CD4-positive, alpha-beta T cell treated with Interleukin-4 for 1 hour (primary cell): ENCODE measurements around the gene ATF7.
"Not testable (repeated sequence)": the region's sequence is repeated elsewhere in the genome, so short reads cannot be mapped to it uniquely, and the experiment has no call there.

Experiments used
- DNase-seq, 2 donors: peaks; one replicate each; pipeline ENCODE4 v3.0.0-alpha.2; 2020 to 2022

The ATF7 gene

GRCh38 chr12:53625946-53626701, at the start of gene ATF7:
Gene ATF7, minus strand, starts transcription at chr12:53626382. Its CDS starts 25,382 bp downstream, at chr12:53601000.
- DNase-seq: peak; percentile 97 to 99

- DNase-seq: no peak
Observed at GRCh38 chr12:53674977-53675700, 49.0 kb upstream of the ATF7 start.

GRCh38 chr12:53670971-53671370, 44.8 kb upstream of the ATF7 start:
- DNase-seq: no peak

- no peak for DNase-seq
Observed at GRCh38 chr12:53670308-53670707, 44.1 kb upstream of the ATF7 start.

- DNase-seq: no peak
Observed at GRCh38 chr12:53667080-53667479, 40.9 kb upstream of the ATF7 start.

- DNase-seq: no peak
Observed at GRCh38 chr12:53664936-53665335, 38.8 kb upstream of the ATF7 start.

GRCh38 chr12:53664191-53664590, 38.0 kb upstream of the ATF7 start:
- no peak for DNase-seq

GRCh38 chr12:53660041-53660440, 33.9 kb upstream of the ATF7 start:
- DNase-seq: no peak

GRCh38 chr12:53659571-53659981, 33.4 kb upstream of the ATF7 start:
- no peak for DNase-seq

- no peak for DNase-seq
Observed at GRCh38 chr12:53659011-53659551, 32.9 kb upstream of the ATF7 start.

- no peak for DNase-seq
Observed at GRCh38 chr12:53657041-53657440, 30.9 kb upstream of the ATF7 start.

- no peak for DNase-seq
Observed at GRCh38 chr12:53653595-53653994, 27.4 kb upstream of the ATF7 start.

- DNase-seq: no peak
Observed at GRCh38 chr12:53652366-53652765, 26.2 kb upstream of the ATF7 start.

GRCh38 chr12:53651737-53652136, 25.6 kb upstream of the ATF7 start:
- no peak for DNase-seq

- not testable (repeated sequence) for DNase-seq
Observed at GRCh38 chr12:53646300-53646699, 20.1 kb upstream of the ATF7 start.

- DNase-seq: no peak
Observed at GRCh38 chr12:53645165-53645564, 19.0 kb upstream of the ATF7 start.

GRCh38 chr12:53644133-53644532, 18.0 kb upstream of the ATF7 start:
- DNase-seq: no peak

GRCh38 chr12:53643232-53643979, 17.2 kb upstream of the ATF7 start:
- DNase-seq: no peak

- DNase-seq: no peak
Observed at GRCh38 chr12:53638057-53638456, 11.9 kb upstream of the ATF7 start.

GRCh38 chr12:53636641-53637040, 10.5 kb upstream of the ATF7 start:
- no peak for DNase-seq

GRCh38 chr12:53635708-53636107, 9.5 kb upstream of the ATF7 start:
- not testable (repeated sequence) for DNase-seq

GRCh38 chr12:53631721-53632120, 5.5 kb upstream of the ATF7 start:
- no peak for DNase-seq

- no peak for DNase-seq
Observed at GRCh38 chr12:53627919-53628318, 1.7 kb upstream of the ATF7 start.
